Memory B cell (primary cell): Measurements from ENCODE around the gene NBPF1.
"Not testable (repeated sequence)": the region's sequence is repeated elsewhere in the genome, so short reads cannot be mapped to it uniquely, and the experiment has no call there.

Experiments
- ATAC-seq: fragments of 150-1000 bp; cut with Tn5 transposase; 2 replicates; pipeline ENCODE4 v1.10.0; 2021; ENCODE audit warnings: low read depth, mild to moderate bottlenecking, moderate library complexity
- DNase-seq, 2 donors: peaks; one replicate each; pipeline ENCODE4 v3.0.0; 2022; ENCODE audit warnings: low spot score in 2 of 2
- H3K27ac Mint-ChIP-seq: one replicate; pipeline ENCODE4 v1.8.0; 2022; ENCODE audit warnings: mild to moderate bottlenecking, moderate library complexity, mixed read lengths
- H3K27me3 Mint-ChIP-seq: one replicate; pipeline ENCODE4 v1.8.0; 2022; ENCODE audit warnings: mixed read lengths
- H3K36me3 Mint-ChIP-seq: one replicate; pipeline ENCODE4 v1.8.0; 2022; ENCODE audit warnings: mild to moderate bottlenecking, mixed read lengths
- H3K4me1 Mint-ChIP-seq: one replicate; pipeline ENCODE4 v1.8.0; 2022; ENCODE audit warnings: mixed read lengths
- H3K4me3 Mint-ChIP-seq: one replicate; pipeline ENCODE4 v1.8.0; 2022; ENCODE audit warnings: mild to moderate bottlenecking, moderate library complexity, mixed read lengths
- H3K9me3 Mint-ChIP-seq: one replicate; pipeline ENCODE4 v1.8.0; 2022; ENCODE audit warnings: mixed read lengths

Gene NBPF1

DNA sequence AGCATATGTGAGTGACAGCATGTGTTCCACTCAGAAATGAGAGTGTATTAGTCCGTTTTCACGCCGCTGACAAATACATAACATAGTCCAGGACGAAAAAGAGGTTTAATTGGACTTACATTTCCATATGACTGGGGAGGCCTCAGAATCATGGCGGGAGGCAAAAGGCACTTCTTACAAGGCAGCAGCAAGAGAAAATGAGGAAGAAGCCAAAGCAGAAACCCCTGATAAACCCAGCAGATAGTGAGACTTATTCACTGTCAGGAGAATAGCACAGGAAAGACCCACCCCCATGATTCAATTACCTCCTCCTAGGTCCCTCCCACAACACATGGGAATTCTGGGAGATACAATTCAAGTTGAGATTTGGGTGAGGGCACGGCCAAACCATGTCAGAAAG lies 75.8 kb downstream of the NBPF1 start:
- H3K4me1 Mint-ChIP-seq, H3K27me3 Mint-ChIP-seq, H3K4me3 Mint-ChIP-seq, H3K27ac Mint-ChIP-seq, H3K36me3 Mint-ChIP-seq, ATAC-seq, DNase-seq, H3K9me3 Mint-ChIP-seq: not testable (repeated sequence)

GRCh38 chr1:16536796-16537195 lies 76.6 kb downstream of the NBPF1 start:
- DNase-seq, H3K4me1 Mint-ChIP-seq, H3K27ac Mint-ChIP-seq, H3K4me3 Mint-ChIP-seq, H3K36me3 Mint-ChIP-seq, ATAC-seq, H3K9me3 Mint-ChIP-seq: not testable (repeated sequence)
- H3K27me3 Mint-ChIP-seq: peaks cover 10% of the 10 kb centered on the region

GRCh38 chr1:16535898-16536297 lies 77.5 kb downstream of the NBPF1 start:
- not testable (repeated sequence) for H3K36me3 Mint-ChIP-seq, H3K4me1 Mint-ChIP-seq, ATAC-seq, DNase-seq, H3K9me3 Mint-ChIP-seq, H3K4me3 Mint-ChIP-seq, H3K27ac Mint-ChIP-seq
- peaks cover 13% of the 10 kb centered on the region for H3K27me3 Mint-ChIP-seq

DNA sequence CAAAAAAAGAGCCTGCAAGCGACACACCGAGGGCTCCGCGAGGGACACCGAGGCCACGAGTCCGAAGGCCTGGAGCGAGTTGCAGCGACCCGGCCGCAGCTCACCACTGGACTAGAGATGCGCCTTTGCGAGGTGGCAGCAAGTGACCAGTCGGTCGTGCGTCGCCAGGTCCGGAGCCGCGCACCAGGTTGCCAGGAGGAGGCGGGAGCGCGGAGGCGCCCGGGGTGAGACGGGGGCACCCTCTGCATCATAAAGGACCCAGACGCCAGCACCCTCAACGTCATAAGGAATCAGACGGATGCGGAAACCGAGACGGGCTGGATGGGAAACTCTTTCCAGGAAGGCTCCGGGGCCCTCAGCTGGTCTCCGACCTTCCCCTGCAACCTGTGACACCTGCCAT lies 77.9 kb downstream of the NBPF1 start:
- not testable (repeated sequence) for H3K9me3 Mint-ChIP-seq, H3K4me1 Mint-ChIP-seq, ATAC-seq, DNase-seq, H3K36me3 Mint-ChIP-seq, H3K27ac Mint-ChIP-seq
- Mint-ChIP-seq H3K27me3 (peaks cover 13% of the 10 kb centered on the region), H3K4me3 (peak overlapping the region; percentile 61)

GRCh38 chr1:16534829-16535456 lies 78.4 kb downstream of the NBPF1 start:
- H3K4me1 Mint-ChIP-seq, H3K36me3 Mint-ChIP-seq, H3K27ac Mint-ChIP-seq, H3K9me3 Mint-ChIP-seq: not testable (repeated sequence)
- peak overlapping the region; percentile 82 for H3K4me3 Mint-ChIP-seq
- peaks cover 13% of the 10 kb centered on the region for H3K27me3 Mint-ChIP-seq
- DNase-seq (peak in 1 of 2 donors; percentile 39), ATAC-seq (peak; percentile 46)

GRCh38 chr1:16534239-16534828 lies 79.0 kb downstream of the NBPF1 start:
- not testable (repeated sequence) for ATAC-seq, H3K9me3 Mint-ChIP-seq, H3K4me1 Mint-ChIP-seq, H3K36me3 Mint-ChIP-seq, H3K27ac Mint-ChIP-seq
- Mint-ChIP-seq H3K4me3 (peak overlapping the region; percentile 49), H3K27me3 (peaks cover 13% of the 10 kb centered on the region)
- DNase-seq: peak in 1 of 2 donors; percentile 49

DNA sequence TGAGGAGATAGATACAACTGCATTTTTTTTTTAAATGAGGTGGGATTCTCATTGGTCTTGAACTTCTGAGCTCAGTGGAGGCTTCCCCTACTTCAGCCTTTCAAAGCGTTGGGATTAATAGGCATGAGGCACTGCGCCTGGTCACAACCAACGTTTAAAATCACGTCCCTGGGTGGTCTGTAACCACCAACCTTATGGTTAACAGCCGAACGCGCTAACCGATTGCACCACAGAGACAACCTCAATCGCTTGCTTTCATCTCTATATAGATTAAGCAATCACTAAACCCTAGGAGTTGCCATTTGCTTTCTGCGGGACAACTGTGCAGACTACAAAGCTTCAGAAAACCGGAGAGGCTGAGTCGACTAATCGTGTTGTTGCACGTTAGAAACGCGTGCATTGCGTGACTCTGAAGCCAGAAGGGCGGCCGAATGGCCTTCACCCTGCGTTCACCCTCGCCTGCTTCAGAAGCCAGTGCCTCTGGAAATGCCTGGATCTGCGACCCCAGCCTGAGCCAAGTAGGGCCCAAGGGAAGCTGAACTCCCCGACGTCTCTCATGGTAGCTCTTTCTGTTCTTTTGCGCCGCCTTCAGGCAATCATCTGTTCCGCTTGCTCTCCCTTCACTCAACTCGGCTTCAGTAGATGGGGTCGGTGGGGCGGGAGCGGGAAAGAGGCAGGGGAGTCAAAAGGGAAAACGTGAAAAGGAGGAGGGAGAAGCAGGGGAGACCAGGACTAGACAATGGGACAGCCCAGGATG lies 81.0 kb downstream of the NBPF1 start:
- ATAC-seq, H3K36me3 Mint-ChIP-seq, H3K4me1 Mint-ChIP-seq, DNase-seq, H3K9me3 Mint-ChIP-seq, H3K27ac Mint-ChIP-seq, H3K4me3 Mint-ChIP-seq: not testable (repeated sequence)
- H3K27me3 Mint-ChIP-seq: peaks cover 13% of the 10 kb centered on the region

DNA sequence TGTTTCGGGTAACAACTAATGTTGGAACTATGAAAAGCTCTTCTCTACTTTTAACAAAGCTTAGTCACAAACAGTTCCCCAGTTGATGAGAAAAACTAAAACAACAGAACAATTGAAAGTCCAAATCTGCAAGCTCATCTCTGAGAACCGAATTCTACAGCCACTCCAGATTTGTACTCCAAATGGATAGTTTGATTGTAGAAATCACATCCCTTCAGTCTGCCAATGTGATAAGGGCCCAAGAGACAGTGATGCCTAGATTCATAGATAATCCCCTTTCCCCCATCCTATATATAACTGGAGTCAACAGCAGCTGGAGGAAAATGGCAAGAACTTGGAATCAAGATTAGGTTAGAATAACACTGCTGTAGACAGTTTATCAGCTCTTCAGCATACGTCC lies 85.0 kb downstream of the NBPF1 start:
- ATAC-seq, H3K36me3 Mint-ChIP-seq, H3K4me1 Mint-ChIP-seq, H3K9me3 Mint-ChIP-seq, H3K4me3 Mint-ChIP-seq, DNase-seq, H3K27ac Mint-ChIP-seq: not testable (repeated sequence)
- H3K27me3 Mint-ChIP-seq: peaks cover 11% of the 10 kb centered on the region

GRCh38 chr1:16525769-16526168 lies 87.6 kb downstream of the NBPF1 start:
- H3K9me3 Mint-ChIP-seq: not testable (repeated sequence)

DNA sequence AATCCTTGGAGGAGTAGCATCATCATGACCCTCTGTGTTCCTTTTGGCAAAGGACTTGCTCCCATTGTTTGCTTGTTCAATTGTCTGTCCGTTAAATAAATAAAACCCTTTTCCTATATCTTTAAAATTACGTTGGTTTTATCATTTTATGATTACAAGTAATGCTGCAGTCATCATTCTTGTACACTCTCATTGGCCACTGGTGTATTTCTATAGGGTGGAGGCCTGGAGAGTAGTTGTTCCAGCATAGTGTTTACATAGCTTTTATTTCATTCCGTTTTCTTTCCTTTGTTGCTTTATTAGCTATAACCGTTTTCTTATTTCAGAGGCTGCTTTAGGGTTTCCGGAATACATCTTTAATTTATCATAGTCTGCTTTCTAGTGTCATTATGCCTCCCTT lies 91.7 kb downstream of the NBPF1 start:
- H3K4me3 Mint-ChIP-seq, H3K9me3 Mint-ChIP-seq, DNase-seq, H3K27ac Mint-ChIP-seq, H3K4me1 Mint-ChIP-seq, ATAC-seq, H3K36me3 Mint-ChIP-seq: not testable (repeated sequence)
- H3K27me3 Mint-ChIP-seq: peaks cover 11% of the 10 kb centered on the region

More at GRCh38 chr1:16525769-16526168, 87.6 kb downstream of the NBPF1 start:
- not testable (repeated sequence) for H3K27ac Mint-ChIP-seq, H3K27me3 Mint-ChIP-seq, DNase-seq, H3K4me1 Mint-ChIP-seq, ATAC-seq, H3K36me3 Mint-ChIP-seq, H3K4me3 Mint-ChIP-seq

DNA sequence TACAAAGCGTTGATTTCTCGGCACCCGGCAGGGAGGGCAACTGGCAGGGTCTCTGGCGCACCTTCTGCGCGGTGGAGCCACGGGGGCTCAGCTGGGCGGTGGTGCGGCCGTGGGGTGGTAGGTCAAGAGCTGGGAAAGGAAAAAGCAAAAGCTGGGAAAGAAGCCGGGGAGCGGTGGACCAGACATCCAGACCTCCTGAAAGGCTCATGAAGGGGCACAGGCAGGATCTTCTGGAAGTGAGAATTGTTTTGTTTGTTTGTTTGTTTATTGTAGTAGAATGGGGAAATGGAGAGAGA lies 92.1 kb downstream of the NBPF1 start:
- H3K27ac Mint-ChIP-seq: no peak overlapping the region
- no peak overlapping the region for H3K4me3 Mint-ChIP-seq
- H3K9me3 Mint-ChIP-seq: no peaks in the 10 kb centered on the region
- no peaks in the 10 kb centered on the region for H3K4me1 Mint-ChIP-seq
- no peaks in the 10 kb centered on the region for H3K36me3 Mint-ChIP-seq
- DNase-seq: no peak
- no peak for ATAC-seq
- peaks cover 9% of the 10 kb centered on the region for H3K27me3 Mint-ChIP-seq

- not testable (repeated sequence) for H3K9me3 Mint-ChIP-seq, H3K27me3 Mint-ChIP-seq, H3K4me1 Mint-ChIP-seq, H3K36me3 Mint-ChIP-seq, ATAC-seq, DNase-seq, H3K4me3 Mint-ChIP-seq, H3K27ac Mint-ChIP-seq
Measured at GRCh38 chr1:16520435-16521287, 92.7 kb downstream of the NBPF1 start.

- H3K4me1 Mint-ChIP-seq, H3K4me3 Mint-ChIP-seq: not testable (repeated sequence)
Measured at GRCh38 chr1:16519255-16519951, 94.0 kb downstream of the NBPF1 start.

GRCh38 chr1:16518913-16519254 lies 94.5 kb downstream of the NBPF1 start:
- not testable (repeated sequence) for ATAC-seq, DNase-seq

More at GRCh38 chr1:16519255-16519951, 94.0 kb downstream of the NBPF1 start:
- not testable (repeated sequence) for H3K27ac Mint-ChIP-seq, DNase-seq, ATAC-seq, H3K27me3 Mint-ChIP-seq, H3K36me3 Mint-ChIP-seq, H3K9me3 Mint-ChIP-seq

More at GRCh38 chr1:16518913-16519254, 94.5 kb downstream of the NBPF1 start:
- not testable (repeated sequence) for H3K4me1 Mint-ChIP-seq, H3K36me3 Mint-ChIP-seq, H3K27ac Mint-ChIP-seq, H3K27me3 Mint-ChIP-seq, H3K4me3 Mint-ChIP-seq, H3K9me3 Mint-ChIP-seq
